Thymus (tissue), 11 donors: Measurements from ENCODE around the gene STAP2. TPM values are rescaled to one million over a fixed set of nuclear protein-coding genes. Genes with fewer than 3 reads are reported as not detected.

Source experiments
- DNase-seq, 9 donors: peaks; one replicate each; pipeline ENCODE4 v3.0.0-alpha.2; 2013; ENCODE audit warnings: low spot score in 9 of 9, low read depth in 6 of 9, missing footprints in 1 of 9
- H3K27ac ChIP-seq, 2 donors: one replicate each; pipeline ENCODE4 v1.5.1; 2013; ENCODE audit warnings: control low read depth in 1 of 2, low read depth in 1 of 2, low read length in 1 of 2, mild to moderate bottlenecking in 1 of 2, moderate library complexity in 1 of 2
- H3K27me3 ChIP-seq, 2 donors: one replicate each; pipeline ENCODE4 v1.5.1; 2013; ENCODE audit warnings: low read length in 1 of 2; ENCODE audit not compliant: control insufficient read depth in 2 of 2, insufficient read depth in 1 of 2
- H3K36me3 ChIP-seq, 2 donors: one replicate each; pipeline ENCODE4 v1.5.1; 2013; ENCODE audit warnings: low read length in 1 of 2, mild to moderate bottlenecking in 1 of 2, moderate library complexity in 1 of 2; ENCODE audit not compliant: control insufficient read depth in 2 of 2, insufficient read depth in 2 of 2
- H3K4me1 ChIP-seq, 2 donors: one replicate each; pipeline ENCODE4 v1.5.1; 2013; ENCODE audit warnings: low read length in 2 of 2; ENCODE audit not compliant: control insufficient read depth in 2 of 2, insufficient read depth in 2 of 2
- H3K4me3 ChIP-seq, 2 donors: one replicate each; pipeline ENCODE4 v1.5.1; 2013; ENCODE audit warnings: low read length in 2 of 2, control low read depth in 1 of 2, mild to moderate bottlenecking in 1 of 2
- H3K9me3 ChIP-seq, 2 donors: one replicate each; pipeline ENCODE4 v1.5.1; 2013; ENCODE audit warnings: low read length in 1 of 2, mild to moderate bottlenecking in 1 of 2; ENCODE audit not compliant: control insufficient read depth in 2 of 2, insufficient read depth in 1 of 2
- WGBS: extraction: QIAGEN DNeasy Blood & Tissue Kit; methylation state at CpG from one replicate; pipeline ENCODE4 v1.1.7; 2013; 5-methylcytosine and 5-hydroxymethylcytosine counted together
- polyA plus RNA-seq: library from polyadenylated mRNA; stranded (reverse); fragments of 200-250 nt; gene quantifications from one replicate; pipeline ENCODE4 v1.2.3, GENCODE V29; 2013
- total RNA-seq: library from RNA; stranded (reverse); fragments of 120-200 nt; gene quantifications from one replicate; pipeline ENCODE4 v1.2.4, GENCODE V29; 2013
- donor health status: healthy.

Gene STAP2
- total and polyA plus RNA-seq, 2 donors = 20.8 to 21.3 TPM

DNA sequence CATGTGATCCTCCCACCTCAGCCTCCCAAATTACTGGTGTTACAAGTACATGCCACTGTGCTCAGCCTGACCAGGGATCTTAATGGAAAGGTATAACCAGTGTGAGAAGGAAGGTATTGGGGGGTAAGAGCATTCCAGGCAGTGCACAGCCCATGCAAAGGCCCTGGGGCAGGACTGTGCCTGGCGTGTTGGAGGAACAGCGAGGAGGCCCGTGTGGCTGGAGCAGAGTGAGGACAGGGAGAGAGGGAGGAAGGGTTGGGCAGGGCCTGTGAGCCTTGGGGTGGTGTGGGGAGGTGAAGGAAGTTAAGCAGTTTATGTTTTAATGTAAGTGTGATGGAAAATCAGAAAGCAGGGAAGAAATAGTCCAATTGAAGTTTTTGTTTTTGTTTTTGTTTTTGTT, 38.0 kb downstream of the STAP2 start:
- Histone ChIP-seq H3K36me3 (peaks cover 10 to 20% of the 10 kb centered on the region in 2 donors), H3K9me3 (no peaks in the 10 kb centered on the region), H3K27ac (peak overlapping the region; percentile 33 to 94), H3K4me3 (peak overlapping the region in 1 of 2 donors; percentile 68), H3K4me1 (peaks cover 40 to 86% of the 10 kb centered on the region in 2 donors), H3K27me3 (no peaks in the 10 kb centered on the region)
- 97% methylated on average over 3 of the region's 3 CpGs for WGBS
- DNase-seq = no peak

DNA sequence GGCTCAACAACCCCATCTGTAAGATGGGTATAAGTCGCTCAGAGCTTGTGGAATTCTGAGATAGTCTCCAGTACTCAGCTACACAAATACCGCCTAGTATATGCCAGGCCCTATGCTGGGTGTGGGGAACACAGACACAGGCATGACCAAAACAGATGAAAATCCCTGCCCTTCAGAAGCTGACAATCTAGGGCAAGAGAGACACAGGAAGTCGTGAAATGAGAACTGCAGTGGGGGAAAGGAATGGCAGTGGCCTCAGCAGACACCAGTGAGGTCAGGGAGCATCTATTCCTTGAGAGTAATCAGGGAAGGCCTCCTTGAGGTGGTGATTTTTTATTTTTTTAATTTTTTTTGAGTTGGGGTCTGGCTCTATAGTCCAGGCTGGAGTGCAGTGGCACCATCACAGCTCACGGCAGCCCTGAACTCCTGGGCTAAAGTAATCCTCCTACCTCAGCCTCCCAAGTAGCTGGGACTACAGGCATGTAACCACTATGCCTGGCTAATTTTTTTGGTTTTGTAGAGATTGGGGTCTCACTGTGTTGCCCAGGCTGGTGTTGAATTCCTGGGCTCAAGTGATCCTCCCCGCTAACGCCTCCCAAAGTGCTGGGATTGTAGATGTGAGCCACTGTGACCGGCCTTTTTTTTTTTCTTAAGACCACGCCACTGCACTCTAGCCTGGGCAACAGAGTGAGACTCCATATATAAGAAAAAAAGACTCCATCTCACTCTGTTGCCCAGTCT, 39.6 kb downstream of the STAP2 start:
- peaks cover 36 to 76% of the 10 kb centered on the region in 2 donors for H3K4me1 ChIP-seq
- H3K27me3 ChIP-seq = no peaks in the 10 kb centered on the region
- 90% methylated on average over 8 of the region's 8 CpGs for WGBS
- no peak overlapping the region for H3K4me3 ChIP-seq
- no peaks in the 10 kb centered on the region for H3K9me3 ChIP-seq
- peak in 2 of 9 donors; percentile 38 to 57 for DNase-seq
- peak overlapping the region in 1 of 2 donors; percentile 59 for H3K27ac ChIP-seq
- peaks cover 20 to 27% of the 10 kb centered on the region in 2 donors for H3K36me3 ChIP-seq

DNA sequence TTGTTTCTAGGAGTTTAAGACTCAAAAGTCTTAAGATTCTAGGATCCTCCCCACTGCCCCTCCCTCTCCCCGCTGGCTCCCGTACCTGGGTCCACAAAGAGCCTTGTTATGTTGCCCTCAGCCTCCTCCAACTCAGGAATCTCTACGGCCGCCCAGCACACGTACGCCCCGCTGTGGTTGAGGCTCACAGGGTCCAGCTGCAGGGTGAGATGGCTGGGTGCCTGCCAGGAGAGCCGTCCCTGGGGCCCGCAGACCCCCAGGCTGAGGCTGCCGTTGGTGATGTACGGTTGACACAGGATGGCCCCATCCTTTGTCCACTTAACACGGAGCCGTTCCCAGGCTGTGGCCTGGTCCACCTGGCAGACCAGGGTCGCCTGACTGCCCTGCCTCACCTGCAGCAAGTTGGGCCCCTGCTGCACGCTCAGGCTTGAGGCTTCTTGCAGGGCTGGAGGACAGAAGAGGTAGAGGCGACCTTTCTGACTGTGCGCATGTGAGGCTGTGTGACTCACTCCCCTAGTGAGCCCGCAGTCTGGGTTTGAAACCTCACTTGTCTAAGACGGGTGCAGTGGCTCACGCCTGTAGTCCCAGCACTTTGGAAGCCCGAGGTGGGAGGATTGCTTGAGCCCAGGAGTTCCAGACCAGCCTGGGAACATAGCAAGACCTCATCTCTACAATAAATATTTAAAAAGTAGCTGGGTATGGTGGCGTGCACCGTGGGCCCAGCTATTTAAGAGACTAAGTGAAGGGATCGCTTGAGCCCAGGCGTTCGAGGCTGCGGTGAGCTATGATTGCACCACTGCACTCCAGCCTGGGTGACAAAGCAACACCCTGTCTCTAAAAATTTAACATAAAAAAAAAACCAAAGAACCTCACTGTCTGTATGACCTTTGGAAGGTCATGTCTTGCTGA, 40.5 kb downstream of the STAP2 start:
- 91% methylated on average over 27 of the region's 27 CpGs for WGBS
- DNase-seq = no peak
- Histone ChIP-seq H3K4me3 (no peak overlapping the region), H3K27ac (peak overlapping the region in 1 of 2 donors; percentile 59), H3K36me3 (peaks cover 26 to 27% of the 10 kb centered on the region in 2 donors), H3K27me3 (no peaks in the 10 kb centered on the region), H3K9me3 (no peaks in the 10 kb centered on the region), H3K4me1 (peaks cover 28 to 68% of the 10 kb centered on the region in 2 donors)

DNA sequence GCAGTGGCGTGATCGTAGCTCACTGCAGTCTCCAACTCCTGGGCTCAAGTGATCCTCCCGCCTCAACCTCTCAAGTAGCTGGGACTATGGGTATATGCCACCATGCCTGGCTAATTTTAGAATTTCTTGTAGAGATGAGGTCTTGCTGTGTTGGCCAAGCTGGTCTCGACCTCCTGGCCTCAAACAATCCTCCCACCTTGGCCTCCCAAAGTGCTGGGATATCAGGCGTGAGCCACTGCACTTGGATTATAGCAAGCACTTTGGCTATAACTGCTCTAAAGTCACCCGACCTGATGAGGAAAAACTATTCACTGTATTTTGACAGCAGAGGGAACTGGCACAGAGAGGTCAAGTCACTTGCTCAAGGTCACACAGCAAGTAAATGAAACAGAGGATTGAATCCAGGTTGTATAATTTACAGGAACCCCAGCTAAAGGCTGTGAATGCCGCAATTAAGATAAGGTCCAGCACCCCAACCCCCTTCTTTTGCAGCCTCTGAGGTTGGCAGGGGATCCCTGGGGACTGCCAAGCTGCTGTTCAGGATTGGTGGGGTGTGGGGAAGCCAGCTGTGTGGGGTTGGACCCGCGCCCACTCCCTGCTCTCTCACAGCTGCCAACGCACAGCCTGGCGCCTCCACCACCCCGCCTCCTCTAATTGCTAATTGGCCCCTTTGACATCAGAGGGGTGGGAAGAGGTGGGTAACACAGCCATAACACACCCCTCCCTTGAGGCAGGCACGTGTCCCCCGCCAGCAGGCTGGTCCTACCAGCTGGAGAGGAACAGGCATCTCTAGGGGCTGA, 42.5 kb downstream of the STAP2 start:
- peak in 5 of 9 donors; percentile 33 to 75 (median 46) for DNase-seq

DNA sequence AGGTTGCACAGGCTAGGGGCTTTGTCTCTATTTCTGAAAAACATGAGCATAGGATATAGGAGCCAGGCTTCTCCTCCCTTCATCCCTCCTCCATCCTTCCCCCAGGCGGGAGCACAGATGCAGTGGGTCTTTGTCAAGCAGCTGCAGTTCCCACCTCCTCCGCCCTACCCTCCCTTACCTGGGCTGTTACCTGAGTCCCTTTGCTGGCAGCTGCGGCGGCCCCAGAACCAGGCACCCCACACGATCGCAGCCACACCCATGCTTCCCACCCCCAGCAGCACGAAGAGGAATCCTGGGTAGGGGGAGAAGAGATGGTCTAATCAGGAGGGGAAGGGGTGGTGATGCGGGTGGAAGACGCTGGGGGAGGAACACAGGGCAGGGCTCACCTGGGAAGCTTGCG, 44.2 kb downstream of the STAP2 start:
- no peak for DNase-seq
- no peak overlapping the region for H3K4me3 ChIP-seq
- peaks cover 21 to 34% of the 10 kb centered on the region in 2 donors for H3K4me1 ChIP-seq
- H3K27me3 ChIP-seq = no peaks in the 10 kb centered on the region
- H3K36me3 ChIP-seq = peaks cover 27 to 37% of the 10 kb centered on the region in 2 donors
- WGBS = 97% methylated on average over 10 of the region's 10 CpGs
- no peak overlapping the region for H3K27ac ChIP-seq
- H3K9me3 ChIP-seq = peaks cover 0 to 4% of the 10 kb centered on the region in 2 donors

More for the DNA sequence above, 42.5 kb downstream of the STAP2 start:
- Histone ChIP-seq H3K27me3 (no peaks in the 10 kb centered on the region), H3K27ac (peak overlapping the region; percentile 19 to 42), H3K9me3 (no peaks in the 10 kb centered on the region), H3K4me3 (no peak overlapping the region), H3K4me1 (peaks cover 24 to 49% of the 10 kb centered on the region in 2 donors), H3K36me3 (peaks cover 27 to 37% of the 10 kb centered on the region in 2 donors)
- WGBS = 57% methylated on average over 14 of the region's 14 CpGs

DNA sequence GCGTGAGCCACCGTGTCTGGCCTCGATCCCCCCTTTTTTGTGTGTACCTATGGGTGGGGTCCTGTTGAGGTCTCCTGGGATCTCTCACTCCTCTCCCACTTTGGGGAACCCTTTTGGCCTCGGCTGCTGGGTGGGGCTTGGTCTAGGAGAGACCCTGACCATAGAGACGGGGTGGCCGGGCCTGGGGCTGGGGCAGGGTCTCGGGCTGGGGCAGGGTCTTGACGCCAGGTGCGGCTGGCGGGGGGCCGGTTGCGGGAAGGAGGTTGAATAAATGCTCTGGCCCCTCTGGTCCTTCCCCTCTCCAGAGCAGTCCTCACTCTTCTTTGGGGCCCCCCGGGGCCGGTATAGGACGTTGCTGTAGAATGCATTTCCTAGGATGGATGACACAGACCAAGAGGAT, 46.1 kb downstream of the STAP2 start:
- peaks cover 0 to 4% of the 10 kb centered on the region in 2 donors for H3K9me3 ChIP-seq
- no peak overlapping the region for H3K4me3 ChIP-seq
- H3K36me3 ChIP-seq = peaks cover 18 to 27% of the 10 kb centered on the region in 2 donors
- H3K27ac ChIP-seq = no peak overlapping the region
- no peak for DNase-seq
- no peaks in the 10 kb centered on the region for H3K27me3 ChIP-seq
- peaks cover 8 to 16% of the 10 kb centered on the region in 2 donors for H3K4me1 ChIP-seq
- WGBS = 96% methylated on average over 15 of the region's 15 CpGs

DNA sequence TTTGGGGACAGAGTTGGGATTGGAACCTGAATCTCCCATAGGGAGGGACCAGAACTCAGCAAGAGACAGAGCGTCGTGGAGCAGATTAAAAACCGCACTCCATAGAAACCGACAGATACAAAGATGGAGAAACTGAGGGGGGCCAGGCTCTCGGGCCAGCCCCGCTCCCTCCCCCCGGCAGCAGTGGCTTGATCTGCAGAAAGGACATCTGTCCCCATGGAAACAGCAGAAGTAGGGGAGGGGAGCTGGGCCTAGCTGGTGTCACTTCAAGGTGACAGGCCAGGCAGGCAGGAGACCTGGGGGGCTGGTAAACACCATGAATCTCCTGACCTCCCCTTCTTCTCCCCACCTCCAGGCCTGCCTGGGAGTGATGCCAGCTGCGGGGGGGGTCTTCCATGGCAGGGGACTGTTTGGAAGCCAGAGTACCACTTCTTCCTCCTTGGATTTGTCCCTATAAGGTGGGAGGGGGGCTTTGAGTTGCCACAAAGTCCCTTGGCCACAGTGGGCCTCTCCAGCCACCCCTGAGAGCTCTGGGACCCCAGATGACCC, 47.4 kb downstream of the STAP2 start:
- peaks cover 10 to 27% of the 10 kb centered on the region in 2 donors for H3K36me3 ChIP-seq
- no peak for DNase-seq
- H3K9me3 ChIP-seq = peaks cover 0 to 4% of the 10 kb centered on the region in 2 donors
- WGBS = 90% methylated on average over 8 of the region's 8 CpGs
- H3K4me1 ChIP-seq = peaks cover 3 to 4% of the 10 kb centered on the region in 2 donors
- no peaks in the 10 kb centered on the region for H3K27me3 ChIP-seq
- no peak overlapping the region for H3K4me3 ChIP-seq
- H3K27ac ChIP-seq = no peak overlapping the region

DNA sequence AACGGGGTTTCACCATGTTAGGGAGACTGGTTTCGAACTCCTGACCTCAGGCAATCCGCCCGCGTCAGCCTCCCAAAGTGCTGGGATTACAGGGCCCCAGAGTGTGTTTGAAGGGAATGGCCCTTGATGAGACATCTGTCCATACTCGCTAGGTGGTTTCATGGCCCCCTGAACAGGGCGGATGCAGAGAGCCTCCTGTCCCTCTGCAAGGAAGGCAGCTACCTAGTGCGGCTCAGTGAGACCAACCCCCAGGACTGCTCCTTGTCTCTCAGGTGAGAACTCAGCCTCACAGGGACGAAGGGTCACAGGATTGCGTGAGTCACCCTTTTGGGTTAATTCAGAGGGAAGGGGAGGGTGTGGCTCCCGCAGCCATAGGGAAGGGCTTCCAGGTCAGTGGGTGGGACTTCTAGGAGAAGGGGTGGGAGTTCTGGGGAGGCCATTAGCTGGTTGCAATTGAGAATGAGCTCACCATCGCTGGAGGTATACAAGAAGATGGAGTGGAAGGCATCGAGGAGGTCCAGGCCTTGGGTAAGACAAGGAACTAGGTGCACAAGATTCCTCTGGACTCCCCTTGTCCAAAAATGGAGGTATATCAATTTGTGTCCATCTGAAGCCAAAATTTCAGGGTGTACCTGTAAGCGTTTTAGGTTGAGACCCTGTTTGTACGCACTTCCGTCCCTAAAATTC, 50.4 kb downstream of the STAP2 start:
- H3K27me3 ChIP-seq = peaks cover 0 to 7% of the 10 kb centered on the region in 2 donors
- no peaks in the 10 kb centered on the region for H3K4me1 ChIP-seq
- peaks cover 0 to 4% of the 10 kb centered on the region in 2 donors for H3K9me3 ChIP-seq
- WGBS = 94% methylated on average over 16 of the region's 16 CpGs
- peaks cover 0 to 11% of the 10 kb centered on the region in 2 donors for H3K36me3 ChIP-seq
- no peak overlapping the region for H3K27ac ChIP-seq
- DNase-seq = no peak
- H3K4me3 ChIP-seq = no peak overlapping the region
